Measurements from ENCODE around the gene WNT9A.
A peak's percentile ranks its signal among the peaks of the same experiment; 100 is the strongest.

The WNT9A gene

DNA sequence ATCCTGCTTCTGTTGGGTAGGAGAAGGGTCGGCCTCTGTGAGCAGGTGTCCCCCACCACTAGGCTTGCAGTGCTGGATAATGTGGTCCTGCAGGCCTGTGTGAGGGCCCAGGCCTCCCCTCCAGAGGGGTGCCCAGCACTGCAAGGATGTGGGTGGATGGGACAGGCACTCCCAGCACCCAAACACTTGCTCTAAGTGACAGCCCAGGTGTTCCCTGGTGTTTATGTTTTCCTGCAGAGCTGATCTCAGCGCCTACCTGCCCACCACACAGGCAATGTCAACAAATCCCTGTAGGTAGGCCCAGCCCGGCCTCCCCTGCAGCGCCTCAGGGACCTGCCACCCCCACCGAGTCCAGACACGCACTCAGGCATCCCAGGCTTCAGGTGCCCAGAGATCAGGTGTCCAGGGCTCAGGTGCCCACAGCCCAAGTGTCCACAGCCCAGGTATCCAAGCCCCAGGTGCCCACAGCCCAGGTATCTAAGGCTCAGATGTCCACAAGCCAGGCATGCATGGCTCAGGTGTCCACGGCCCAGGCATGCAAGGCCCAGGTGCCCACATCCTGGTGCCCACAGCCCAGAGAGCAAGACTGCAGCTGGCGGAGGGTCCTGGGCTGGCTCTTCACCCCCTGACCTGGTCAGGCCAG, 59.2 kb downstream of the WNT9A start:
- DNase-seq (ENCODE audit: insufficient read length, low spot score) (no peak), FAIRE-seq (no peak)
- TF ChIP-seq, protein P1, sequence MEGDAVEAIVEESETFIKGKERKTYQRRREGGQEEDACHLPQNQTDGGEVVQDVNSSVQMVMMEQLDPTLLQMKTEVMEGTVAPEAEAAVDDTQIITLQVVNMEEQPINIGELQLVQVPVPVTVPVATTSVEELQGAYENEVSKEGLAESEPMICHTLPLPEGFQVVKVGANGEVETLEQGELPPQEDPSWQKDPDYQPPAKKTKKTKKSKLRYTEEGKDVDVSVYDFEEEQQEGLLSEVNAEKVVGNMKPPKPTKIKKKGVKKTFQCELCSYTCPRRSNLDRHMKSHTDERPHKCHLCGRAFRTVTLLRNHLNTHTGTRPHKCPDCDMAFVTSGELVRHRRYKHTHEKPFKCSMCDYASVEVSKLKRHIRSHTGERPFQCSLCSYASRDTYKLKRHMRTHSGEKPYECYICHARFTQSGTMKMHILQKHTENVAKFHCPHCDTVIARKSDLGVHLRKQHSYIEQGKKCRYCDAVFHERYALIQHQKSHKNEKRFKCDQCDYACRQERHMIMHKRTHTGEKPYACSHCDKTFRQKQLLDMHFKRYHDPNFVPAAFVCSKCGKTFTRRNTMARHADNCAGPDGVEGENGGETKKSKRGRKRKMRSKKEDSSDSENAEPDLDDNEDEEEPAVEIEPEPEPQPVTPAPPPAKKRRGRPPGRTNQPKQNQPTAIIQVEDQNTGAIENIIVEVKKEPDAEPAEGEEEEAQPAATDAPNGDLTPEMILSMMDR (IDR thresholded peaks at IDR 0.05; ENCODE audit: insufficient read depth, missing control alignments), result no peak

GRCh38 chr1:227887697-227888403, 59.9 kb downstream of the WNT9A start:
- TF ChIP-seq, protein P1 (IDR thresholded peaks at IDR 0.05; ENCODE audit: insufficient read depth, missing control alignments), result no peak
- DNase-seq (ENCODE audit: insufficient read length, low spot score), result no peak
- no peak for FAIRE-seq

- TF ChIP-seq, protein P1 (IDR thresholded peaks at IDR 0.05; ENCODE audit: insufficient read depth, missing control alignments), result no peak
- peak; percentile 15 for DNase-seq (ENCODE audit: insufficient read length, low spot score)
- FAIRE-seq, result no peak
Measured at GRCh38 chr1:227886993-227887696, 60.6 kb downstream of the WNT9A start.

DNA sequence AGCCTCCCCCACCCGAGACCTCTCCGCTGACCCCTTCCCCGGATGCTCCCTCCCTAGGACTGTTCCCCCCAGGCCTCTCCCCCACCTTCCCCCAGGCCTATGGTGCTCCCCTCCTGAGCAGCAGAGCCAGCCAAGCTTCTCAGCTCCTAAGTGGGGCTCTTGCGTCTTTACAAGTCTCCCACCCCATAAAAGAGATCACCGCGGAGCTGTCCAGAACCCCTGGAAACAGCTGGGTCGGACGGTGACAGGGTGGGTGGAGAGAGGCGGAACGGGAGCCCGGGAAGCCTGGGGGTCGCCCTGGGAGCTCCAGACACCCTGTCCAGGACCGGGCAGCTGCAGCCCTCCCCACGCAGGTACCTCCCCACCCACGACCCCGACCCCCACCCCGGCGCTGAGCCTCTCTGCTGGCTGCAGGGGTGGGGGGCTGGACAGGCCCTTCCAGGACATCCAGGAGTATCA, 61.2 kb downstream of the WNT9A start:
- TF ChIP-seq, protein P1 (IDR thresholded peaks at IDR 0.05; ENCODE audit: insufficient read depth, missing control alignments), result no peak
- DNase-seq (ENCODE audit: insufficient read length, low spot score) (peak; percentile 17), FAIRE-seq (no peak)

GRCh38 chr1:227885648-227886502, 61.9 kb downstream of the WNT9A start:
- no peak for FAIRE-seq
- peak; percentile 17 for DNase-seq (ENCODE audit: insufficient read length, low spot score)
- TF ChIP-seq, protein P1 (IDR thresholded peaks at IDR 0.05; ENCODE audit: insufficient read depth, missing control alignments), result no peak

DNA sequence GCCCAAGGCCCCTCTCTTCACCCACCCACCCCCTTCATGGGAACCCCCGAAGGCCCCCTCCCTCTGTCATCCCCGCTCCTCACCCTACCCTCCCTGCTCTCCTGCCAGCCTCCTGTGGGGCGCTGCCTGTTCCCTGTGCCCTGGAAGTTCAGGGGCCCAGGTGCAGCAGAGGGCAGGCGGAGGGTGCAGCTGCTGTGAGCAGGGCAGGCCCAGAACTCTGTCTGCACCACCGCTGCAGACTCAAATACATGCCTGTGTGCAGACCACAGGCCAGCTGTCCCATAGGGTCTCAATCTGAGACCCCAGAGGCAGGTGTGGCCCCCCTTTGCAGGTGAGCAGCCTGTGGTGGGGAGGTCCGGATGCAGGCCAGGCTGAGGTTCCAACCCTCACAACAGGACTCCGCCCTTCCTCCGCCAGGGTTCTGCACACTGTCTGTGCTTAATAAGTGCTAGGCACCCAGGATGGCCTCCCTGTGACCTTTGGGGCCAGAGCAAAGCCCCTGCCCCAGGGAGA, 62.5 kb downstream of the WNT9A start:
- DNase-seq (ENCODE audit: insufficient read length, low spot score) (peak; percentile 14), FAIRE-seq (no peak)
- TF ChIP-seq, protein P1 (IDR thresholded peaks at IDR 0.05; ENCODE audit: insufficient read depth, missing control alignments), result no peak
